Endothelial cell (in vitro differentiated cells): ENCODE measurements around the gene POU3F2. TPM values are rescaled to one million over a fixed set of nuclear protein-coding genes. Genes with fewer than 3 reads are reported as not detected.

Source experiments
- DNase-seq: peaks from one replicate; pipeline ENCODE4 v3.0.0; 2021; ENCODE audit warnings: low spot score
- H3K27ac Mint-ChIP-seq: one replicate; pipeline ENCODE4 v1.8.0; 2021; ENCODE audit warnings: mixed read lengths, inconsistent platforms; ENCODE audit not compliant: unreplicated experiment
- H3K27me3 Mint-ChIP-seq: one replicate; pipeline ENCODE4 v1.8.0; 2021; ENCODE audit warnings: mild to moderate bottlenecking, moderate library complexity, mixed read lengths, inconsistent platforms; ENCODE audit not compliant: unreplicated experiment
- H3K36me3 Mint-ChIP-seq: one replicate; pipeline ENCODE4 v1.8.0; 2021; ENCODE audit warnings: mild to moderate bottlenecking, low read depth, mixed read lengths, inconsistent platforms; ENCODE audit not compliant: unreplicated experiment
- H3K4me1 Mint-ChIP-seq: one replicate; pipeline ENCODE4 v1.8.0; 2021; ENCODE audit warnings: mild to moderate bottlenecking, mixed read lengths, inconsistent platforms; ENCODE audit not compliant: unreplicated experiment
- H3K4me3 Mint-ChIP-seq: one replicate; pipeline ENCODE4 v1.8.0; 2021; ENCODE audit warnings: mild to moderate bottlenecking, mixed read lengths, inconsistent platforms; ENCODE audit not compliant: unreplicated experiment
- H3K9me3 Mint-ChIP-seq: one replicate; pipeline ENCODE4 v1.8.0; 2021; ENCODE audit warnings: mixed read lengths, inconsistent platforms; ENCODE audit not compliant: unreplicated experiment
- CTCF ChIP-seq: fragments of 200-600 bp; sonication (generic); IDR thresholded peaks from one replicate; pipeline ENCODE4 v1.5.0; 2021; ENCODE audit warnings: antibody characterized with exemption; ENCODE audit not compliant: unreplicated experiment
- total RNA-seq: library from RNA; stranded (reverse); fragmentation: NEBNext Ultra II Directional; extraction: Animal tissue kit (Norgen Biotek cat#: 25700); gene quantifications from one replicate; pipeline ENCODE4 v1.2.1, GENCODE V29; 2021; ENCODE audit not compliant: unreplicated experiment

Gene POU3F2
- total RNA-seq, 1 donor from 2014 or later: 0.08 TPM

GRCh38 chr6:98848539-98849242 lies 14.3 kb downstream of the POU3F2 start:
- H3K27ac Mint-ChIP-seq: no peak overlapping the region
- no peak overlapping the region for H3K4me3 Mint-ChIP-seq
- H3K4me1 Mint-ChIP-seq: peaks cover 28% of the 10 kb centered on the region
- DNase-seq: no peak
- no peaks in the 10 kb centered on the region for H3K9me3 Mint-ChIP-seq
- no peak for TF ChIP-seq CTCF
- no peaks in the 10 kb centered on the region for H3K36me3 Mint-ChIP-seq
- H3K27me3 Mint-ChIP-seq: peaks cover 18% of the 10 kb centered on the region

- Mint-ChIP-seq H3K4me3 (no peak overlapping the region), H3K27me3 (no peaks in the 10 kb centered on the region), H3K36me3 (no peaks in the 10 kb centered on the region), H3K27ac (no peak overlapping the region), H3K9me3 (no peaks in the 10 kb centered on the region), H3K4me1 (no peaks in the 10 kb centered on the region)
- DNase-seq: no peak
- TF ChIP-seq CTCF: no peak
Measured at GRCh38 chr6:98864497-98864896, 30.1 kb downstream of the POU3F2 start.

- DNase-seq: no peak
- Mint-ChIP-seq H3K4me3 (no peak overlapping the region), H3K9me3 (no peaks in the 10 kb centered on the region), H3K27ac (no peak overlapping the region), H3K27me3 (no peaks in the 10 kb centered on the region), H3K4me1 (no peaks in the 10 kb centered on the region), H3K36me3 (no peaks in the 10 kb centered on the region)
- no peak for TF ChIP-seq CTCF
Measured at GRCh38 chr6:98871057-98871456, 36.7 kb downstream of the POU3F2 start.

- Mint-ChIP-seq H3K27ac (no peak overlapping the region), H3K27me3 (peaks cover 2% of the 10 kb centered on the region), H3K36me3 (no peaks in the 10 kb centered on the region), H3K4me3 (no peak overlapping the region), H3K9me3 (no peaks in the 10 kb centered on the region), H3K4me1 (no peaks in the 10 kb centered on the region)
- DNase-seq: no peak
- no peak for TF ChIP-seq CTCF
Measured at GRCh38 chr6:98871821-98872220, 37.4 kb downstream of the POU3F2 start.

GRCh38 chr6:98875375-98875774 lies 41.0 kb downstream of the POU3F2 start:
- no peak overlapping the region for H3K4me3 Mint-ChIP-seq
- H3K27me3 Mint-ChIP-seq: peaks cover 2% of the 10 kb centered on the region
- no peak overlapping the region for H3K27ac Mint-ChIP-seq
- DNase-seq: no peak
- no peaks in the 10 kb centered on the region for H3K4me1 Mint-ChIP-seq
- H3K36me3 Mint-ChIP-seq: no peaks in the 10 kb centered on the region
- no peaks in the 10 kb centered on the region for H3K9me3 Mint-ChIP-seq
- no peak for TF ChIP-seq CTCF
